Measurements from ENCODE around the gene LZTS3. TPM values are rescaled to one million over a fixed set of nuclear protein-coding genes. Genes with fewer than 3 reads are reported as not detected.
A peak's percentile ranks its signal among the peaks of the same experiment; 100 is the strongest.

The LZTS3 gene
- total and polyA plus RNA-seq, 2 of the 13 experiments (the other 11 are each of a cell fraction or from before 2014, with no cell fraction given) = 10.1 to 31.3 TPM

GRCh38 chr20:3168079-3168828, 5.1 kb downstream of the LZTS3 start (continued):
- TF ChIP-seq, protein P1, sequence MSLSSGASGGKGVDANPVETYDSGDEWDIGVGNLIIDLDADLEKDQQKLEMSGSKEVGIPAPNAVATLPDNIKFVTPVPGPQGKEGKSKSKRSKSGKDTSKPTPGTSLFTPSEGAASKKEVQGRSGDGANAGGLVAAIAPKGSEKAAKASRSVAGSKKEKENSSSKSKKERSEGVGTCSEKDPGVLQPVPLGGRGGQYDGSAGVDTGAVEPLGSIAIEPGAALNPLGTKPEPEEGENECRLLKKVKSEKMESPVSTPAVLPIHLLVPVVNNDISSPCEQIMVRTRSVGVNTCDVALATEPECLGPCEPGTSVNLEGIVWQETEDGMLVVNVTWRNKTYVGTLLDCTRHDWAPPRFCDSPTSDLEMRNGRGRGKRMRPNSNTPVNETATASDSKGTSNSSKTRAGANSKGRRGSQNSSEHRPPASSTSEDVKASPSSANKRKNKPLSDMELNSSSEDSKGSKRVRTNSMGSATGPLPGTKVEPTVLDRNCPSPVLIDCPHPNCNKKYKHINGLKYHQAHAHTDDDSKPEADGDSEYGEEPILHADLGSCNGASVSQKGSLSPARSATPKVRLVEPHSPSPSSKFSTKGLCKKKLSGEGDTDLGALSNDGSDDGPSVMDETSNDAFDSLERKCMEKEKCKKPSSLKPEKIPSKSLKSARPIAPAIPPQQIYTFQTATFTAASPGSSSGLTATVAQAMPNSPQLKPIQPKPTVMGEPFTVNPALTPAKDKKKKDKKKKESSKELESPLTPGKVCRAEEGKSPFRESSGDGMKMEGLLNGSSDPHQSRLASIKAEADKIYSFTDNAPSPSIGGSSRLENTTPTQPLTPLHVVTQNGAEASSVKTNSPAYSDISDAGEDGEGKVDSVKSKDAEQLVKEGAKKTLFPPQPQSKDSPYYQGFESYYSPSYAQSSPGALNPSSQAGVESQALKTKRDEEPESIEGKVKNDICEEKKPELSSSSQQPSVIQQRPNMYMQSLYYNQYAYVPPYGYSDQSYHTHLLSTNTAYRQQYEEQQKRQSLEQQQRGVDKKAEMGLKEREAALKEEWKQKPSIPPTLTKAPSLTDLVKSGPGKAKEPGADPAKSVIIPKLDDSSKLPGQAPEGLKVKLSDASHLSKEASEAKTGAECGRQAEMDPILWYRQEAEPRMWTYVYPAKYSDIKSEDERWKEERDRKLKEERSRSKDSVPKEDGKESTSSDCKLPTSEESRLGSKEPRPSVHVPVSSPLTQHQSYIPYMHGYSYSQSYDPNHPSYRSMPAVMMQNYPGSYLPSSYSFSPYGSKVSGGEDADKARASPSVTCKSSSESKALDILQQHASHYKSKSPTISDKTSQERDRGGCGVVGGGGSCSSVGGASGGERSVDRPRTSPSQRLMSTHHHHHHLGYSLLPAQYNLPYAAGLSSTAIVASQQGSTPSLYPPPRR (CRISPR knock-in tag; IDR thresholded peaks at IDR 0.05; ENCODE audit: borderline replicate concordance) = peak; percentile 75
- TF ChIP-seq JUND (CRISPR knock-in tag; IDR thresholded peaks at IDR 0.05) (peak; percentile 61; the same call in 1 of the 2 replicates), ZNF749 (CRISPR knock-in tag; IDR thresholded peaks at IDR 0.05; ENCODE audit: borderline replicate concordance) (peak; percentile 90), SNAI1 (CRISPR knock-in tag; IDR thresholded peaks at IDR 0.05; ENCODE audit: borderline replicate concordance) (peak; percentile 70; the same call in 1 of the 2 replicates), CSRNP2 (CRISPR knock-in tag; conservative IDR thresholded peaks at IDR 0.05; ENCODE audit: low read depth) (no peak), ZNF562 (CRISPR knock-in tag; IDR thresholded peaks at IDR 0.05; ENCODE audit: borderline replicate concordance) (no peak), FOXK2 (IDR thresholded peaks at IDR 0.05) (no peak), ZNF790 (CRISPR knock-in tag; IDR thresholded peaks at IDR 0.05; ENCODE audit: borderline replicate concordance) (0 out of 2 replicates have a peak, but pooled peaks have one; percentile 60), TARDBP (CRISPR knock-in tag; IDR thresholded peaks at IDR 0.05) (no peak; the same call in none of the 2 replicates), ZNF788 (CRISPR knock-in tag; IDR thresholded peaks at IDR 0.05; ENCODE audit: borderline replicate concordance) (peak; percentile 90), NR2C2 (CRISPR knock-in tag; IDR thresholded peaks at IDR 0.05; ENCODE audit: borderline replicate concordance) (peak; percentile 54; the same call in 1 of the 2 replicates), ZNF709 (CRISPR knock-in tag; IDR thresholded peaks at IDR 0.05) (peak; percentile 80; the same call in 1 of the 2 replicates), ZSCAN9 (CRISPR knock-in tag; IDR thresholded peaks at IDR 0.05; ENCODE audit: borderline replicate concordance) (peak; percentile 13; the same call in 1 of the 2 replicates), ZBTB2 (CRISPR knock-in tag; IDR thresholded peaks at IDR 0.05; ENCODE audit: low read depth) (no peak)
- TF ChIP-seq, protein P2, sequence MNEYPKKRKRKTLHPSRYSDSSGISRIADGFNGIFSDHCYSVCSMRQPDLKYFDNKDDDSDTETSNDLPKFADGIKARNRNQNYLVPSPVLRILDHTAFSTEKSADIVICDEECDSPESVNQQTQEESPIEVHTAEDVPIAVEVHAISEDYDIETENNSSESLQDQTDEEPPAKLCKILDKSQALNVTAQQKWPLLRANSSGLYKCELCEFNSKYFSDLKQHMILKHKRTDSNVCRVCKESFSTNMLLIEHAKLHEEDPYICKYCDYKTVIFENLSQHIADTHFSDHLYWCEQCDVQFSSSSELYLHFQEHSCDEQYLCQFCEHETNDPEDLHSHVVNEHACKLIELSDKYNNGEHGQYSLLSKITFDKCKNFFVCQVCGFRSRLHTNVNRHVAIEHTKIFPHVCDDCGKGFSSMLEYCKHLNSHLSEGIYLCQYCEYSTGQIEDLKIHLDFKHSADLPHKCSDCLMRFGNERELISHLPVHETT (CRISPR knock-in tag; conservative IDR thresholded peaks at IDR 0.05) = no peak
- TF ChIP-seq, protein P3, sequence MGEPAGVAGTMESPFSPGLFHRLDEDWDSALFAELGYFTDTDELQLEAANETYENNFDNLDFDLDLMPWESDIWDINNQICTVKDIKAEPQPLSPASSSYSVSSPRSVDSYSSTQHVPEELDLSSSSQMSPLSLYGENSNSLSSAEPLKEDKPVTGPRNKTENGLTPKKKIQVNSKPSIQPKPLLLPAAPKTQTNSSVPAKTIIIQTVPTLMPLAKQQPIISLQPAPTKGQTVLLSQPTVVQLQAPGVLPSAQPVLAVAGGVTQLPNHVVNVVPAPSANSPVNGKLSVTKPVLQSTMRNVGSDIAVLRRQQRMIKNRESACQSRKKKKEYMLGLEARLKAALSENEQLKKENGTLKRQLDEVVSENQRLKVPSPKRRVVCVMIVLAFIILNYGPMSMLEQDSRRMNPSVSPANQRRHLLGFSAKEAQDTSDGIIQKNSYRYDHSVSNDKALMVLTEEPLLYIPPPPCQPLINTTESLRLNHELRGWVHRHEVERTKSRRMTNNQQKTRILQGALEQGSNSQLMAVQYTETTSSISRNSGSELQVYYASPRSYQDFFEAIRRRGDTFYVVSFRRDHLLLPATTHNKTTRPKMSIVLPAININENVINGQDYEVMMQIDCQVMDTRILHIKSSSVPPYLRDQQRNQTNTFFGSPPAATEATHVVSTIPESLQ (CRISPR knock-in tag; conservative IDR thresholded peaks at IDR 0.05) = peak; percentile 36; the same call in 1 of the 2 replicates
